GM12878 (cell line): ENCODE measurements around the gene SUPT3H. TPM values are rescaled to one million over a fixed set of nuclear protein-coding genes. Genes with fewer than 3 reads are reported as not detected.

Experiments
- ATAC-seq: fragments of 200-7000 bp; cut with Tn5 transposase; 3 replicates; pipeline ENCODE4 v1.9.1; 2020; ENCODE audit warnings: mild to moderate bottlenecking, moderate library complexity
- BruUV-seq: library from RNA; stranded (reverse); fragments of 400-500 nt; replicated peaks from 2 replicates; lab custom pipeline; 2021; lab: Mats Ljungman, UMichigan
- CTCF ChIA-PET: fragments of 300-600 bp; sonication (Branson Sonifier 250); formaldehyde crosslinking; extraction: SDS; loops from one replicate; lab custom pipeline; 2021; ENCODE audit warnings: inconsistent platforms; lab: Yijun Ruan, JAX
- POLR2A ChIA-PET: fragments of 350-600 bp; formaldehyde crosslinking; extraction: SDS; loops from one replicate; lab custom pipeline; 2021; ENCODE audit warnings: inconsistent platforms; lab: Charles Lee
- RAD21 ChIA-PET: fragments of 300-600 bp; sonication (Branson Sonifier 250); formaldehyde crosslinking; loops from one replicate; lab custom pipeline; 2023; ENCODE audit warnings: antibody characterized with exemption; ENCODE audit not compliant: unreplicated experiment; lab: Charles Lee
- SMC1A ChIA-PET: fragments of 300-600 bp; sonication (Branson Sonifier 250); formaldehyde crosslinking; loops from one replicate; lab custom pipeline; 2023; ENCODE audit not compliant: unreplicated experiment, uncharacterized antibody; lab: Charles Lee
- DNase-seq: peaks from one replicate; pipeline ENCODE4 v3.0.0-alpha.2; 2011; ENCODE audit warnings: low read depth, low spot score
- FAIRE-seq: peaks from 3 replicates; lab custom pipeline; 2011; peaks lifted over from hg19 to GRCh38; lab: Jason Lieb, UNC
- H2AFZ ChIP-seq: 2 replicates; pipeline ENCODE4 v1.6.0; 2011; ENCODE audit warnings: low read depth, low read length, control low read depth; ENCODE audit not compliant: control insufficient read depth
- H3K27ac ChIP-seq: 2 replicates; pipeline ENCODE4 v1.5.1; 2011; ENCODE audit warnings: control low read depth; ENCODE audit not compliant: control insufficient read depth, insufficient read depth
- H3K27me3 ChIP-seq, 2 experiments: replicated peaks in 1 of 2; 2 replicates each; pipeline versions ENCODE4 v1.6.0 to v1.6.1; 2011; ENCODE audit warnings: low read length in 1 of 2; ENCODE audit not compliant: control insufficient read depth in 2 of 2, insufficient read depth in 2 of 2
- H3K36me3 ChIP-seq, 2 experiments: 2 replicates each; pipeline ENCODE4 v1.5.1; 2011; ENCODE audit warnings: low read length in 1 of 2; ENCODE audit not compliant: control insufficient read depth in 2 of 2, insufficient read depth in 2 of 2
- H3K4me1 ChIP-seq: 2 replicates; pipeline ENCODE4 v1.6.1; 2011; ENCODE audit warnings: mild to moderate bottlenecking, low read length, moderate library complexity, mixed read lengths; ENCODE audit not compliant: control insufficient read depth, insufficient read depth
- H3K4me2 ChIP-seq: 2 replicates; pipeline ENCODE4 v1.6.0; 2011; ENCODE audit warnings: control low read depth; ENCODE audit not compliant: control insufficient read depth, insufficient read depth
- H3K4me3 ChIP-seq: fragments of 200-600 bp; sonication (generic); 2 replicates; pipeline ENCODE4 v1.5.1; 2016
- H3K79me2 ChIP-seq: 2 replicates; pipeline ENCODE4 v1.6.0; 2011; ENCODE audit warnings: low read length; ENCODE audit not compliant: control insufficient read depth, insufficient read depth
- H3K9ac ChIP-seq: 2 replicates; pipeline ENCODE4 v1.8.0; 2011; ENCODE audit warnings: low read length, control low read depth, mixed read lengths; ENCODE audit not compliant: control insufficient read depth, insufficient read depth
- H3K9me3 ChIP-seq: replicated peaks from 3 replicates; pipeline ENCODE4 v1.5.1; 2011; ENCODE audit warnings: mild to moderate bottlenecking, low read length; ENCODE audit not compliant: control insufficient read depth, insufficient read depth
- H4K20me1 ChIP-seq: 2 replicates; pipeline ENCODE4 v1.6.0; 2011; ENCODE audit not compliant: control insufficient read depth, insufficient read depth
- BACH1 ChIP-seq: fragments of 450-650 bp; IDR thresholded peaks from 2 replicates; pipeline ENCODE4 v1.6.1; 2017; ENCODE audit warnings: mild to moderate bottlenecking, borderline replicate concordance
- BMI1 ChIP-seq: fragments of 450-650 bp; IDR thresholded peaks from 2 replicates; pipeline ENCODE4 v1.6.1; 2016; ENCODE audit warnings: mild to moderate bottlenecking, moderate library complexity, borderline replicate concordance
- CHD2 ChIP-seq: IDR thresholded peaks from 2 replicates; pipeline ENCODE4 v1.6.1; 2011; ENCODE audit warnings: low read depth, low read length, improper control_type of control experiment, borderline replicate concordance
- DPF2 ChIP-seq: fragments of 450-650 bp; IDR thresholded peaks from 2 replicates; pipeline ENCODE4 v1.6.1; 2017; ENCODE audit warnings: mild to moderate bottlenecking
- E2F4 ChIP-seq: IDR thresholded peaks from 2 replicates; pipeline ENCODE4 v1.6.1; 2012; ENCODE audit warnings: low read depth, low read length, improper control_type of control experiment
- EZH2 ChIP-seq: IDR thresholded peaks from 2 replicates; pipeline ENCODE4 v1.6.1; 2012; ENCODE audit warnings: low read depth, mild to moderate bottlenecking, control low read depth, inconsistent platforms, low read length, borderline replicate concordance; ENCODE audit not compliant: control insufficient read depth
- GABPA ChIP-seq: IDR thresholded peaks from 2 replicates; pipeline ENCODE4 v1.6.1; 2014; ENCODE audit warnings: antibody characterized with exemption, low read depth, mild to moderate bottlenecking, inconsistent platforms
- IKZF1 ChIP-seq: fragments of 450-650 bp; conservative IDR thresholded peaks from 2 replicates; pipeline ENCODE4 v1.6.1; 2017; ENCODE audit warnings: antibody characterized with exemption, mild to moderate bottlenecking
- LARP7 ChIP-seq: fragments of 450-650 bp; IDR thresholded peaks from 2 replicates; pipeline ENCODE4 v1.6.1; 2017; ENCODE audit warnings: mild to moderate bottlenecking
- POLR2AphosphoS2 ChIP-seq: IDR thresholded peaks from 2 replicates; pipeline ENCODE4 v1.6.1; 2011; ENCODE audit warnings: low read depth, mild to moderate bottlenecking, low read length, improper control_type of control experiment, moderate library complexity
- SREBF1 ChIP-seq: IDR thresholded peaks from 2 replicates; pipeline ENCODE4 v1.6.1; 2012; ENCODE audit warnings: mild to moderate bottlenecking, low read length
- SREBF2 ChIP-seq: IDR thresholded peaks from 2 replicates; pipeline ENCODE4 v1.6.1; 2012; ENCODE audit warnings: mild to moderate bottlenecking, low read length
- SUZ12 ChIP-seq: fragments of 200-600 bp; sonication (generic); IDR thresholded peaks from one replicate; pipeline ENCODE4 v1.6.1; 2018; ENCODE audit warnings: antibody characterized with exemption, mild to moderate bottlenecking; ENCODE audit not compliant: unreplicated experiment
- ZNF217 ChIP-seq: fragments of 450-650 bp; IDR thresholded peaks from 2 replicates; pipeline ENCODE4 v1.6.1; 2017; ENCODE audit warnings: antibody characterized with exemption, mild to moderate bottlenecking
- WGBS: methylation state at CpG from one replicate; pipeline ENCODE4 v1.1.6; 2016; ENCODE audit warnings: low lambda C conversion rate; ENCODE audit not compliant: insufficient replicate concordance, insufficient coverage; ENCODE audit errors: missing lambda C conversion rate; 5-methylcytosine and 5-hydroxymethylcytosine counted together
- in situ Hi-C: fragments of 300-500 bp; cut with MboI; formaldehyde crosslinking; loops from 9 replicates; pipeline ENCODE4 v1.14.3; 2018; ENCODE audit warnings: mixed read lengths
- intact Hi-C: fragments of 100-400 bp; cut with micrococcal nuclease; formaldehyde crosslinking; loops from one replicate; pipeline ENCODE4 v1.14.2; 2022; ENCODE audit not compliant: unreplicated experiment
- polyA plus RNA-seq, 11 experiments: library from polyadenylated mRNA; depleted of rRNA in 4 of 11; unstranded in 6 of 11; stranded (reverse) in 5 of 11; fragments of >200 nt; fragmentation: Nextera tagmentation in 4 of 11; fragmentation: Illumina TruSeq in 1 of 11; extraction: Ambion mirVana in 4 of 11; extraction: Trizol in 1 of 11; gene quantifications; 1 replicate in 1 of 11; 2 replicates in 10 of 11; pipeline versions ENCODE4 v1.2.1 to v1.2.3, GENCODE V29; 2011 to 2016; ENCODE audit warnings: inconsistent platforms in 2 of 11, missing spikeins in 2 of 11, low read depth in 1 of 11
- total RNA-seq, 4 experiments: library from RNA; depleted of rRNA in 3 of 4; stranded (reverse); fragments of >200 nt in 3 of 4; fragmentation: Illumina TruSeq in 1 of 4; extraction: Trizol in 1 of 4; gene quantifications; 2 replicates each; pipeline versions ENCODE4 v1.2.1 to v1.2.3, GENCODE V29; 2013 to 2021

Gene SUPT3H
- total and polyA plus RNA-seq, 10 of the 15 experiments (the other 5 are each of a cell fraction or from before 2014, with no cell fraction given) = 0.51 to 3.7 (median 2.0) TPM

- BruUV-seq = no TSS peak
- CTCF ChIA-PET = no interaction called here
- no peak overlapping the region for H2AFZ ChIP-seq
- POLR2A ChIA-PET = no interaction called here
- H3K4me3 ChIP-seq = no peak overlapping the region
- intact Hi-C loops = loop anchor here (1.0 to 10.0 kb wide), 4 partner anchors 292 to 945 kb away; no protein-coding TSS in a partner anchor
- WGBS = 4% methylated on average over 14 of the region's 55 CpGs
- no peaks in the 10 kb centered on the region for H3K79me2 ChIP-seq
- no peaks in the 10 kb centered on the region for H4K20me1 ChIP-seq
- H3K9me3 ChIP-seq = no peaks in the 10 kb centered on the region
- RAD21 ChIA-PET = interaction anchor here (0.9 kb wide), 1 partner anchor 292 kb away, joined by 3 read pairs; no protein-coding TSS in a partner anchor
- peak; percentile 36 for ATAC-seq
- no peak overlapping the region for H3K27ac ChIP-seq
- H3K4me1 ChIP-seq = no peaks in the 10 kb centered on the region; the same call in 1 of the 2 replicates
- H3K4me2 ChIP-seq = peak overlapping the region; percentile 60
- no peak overlapping the region for H3K9ac ChIP-seq
- no peak for DNase-seq
- SMC1A ChIA-PET = interaction anchor here (1.5 kb wide), 1 partner anchor 292 kb away, joined by 4 read pairs; no protein-coding TSS in a partner anchor
- no peak for TF ChIP-seq ZNF217
- TF ChIP-seq EZH2 = no peak; the same call in 1 of the 2 replicates
- TF ChIP-seq SREBF2 = no peak
- no peak for TF ChIP-seq BMI1
- peak; percentile 100 for TF ChIP-seq SUZ12
- TF ChIP-seq CHD2 = no peak
- TF ChIP-seq IKZF1 = peak; percentile 26
- no peak for TF ChIP-seq GABPA
- TF ChIP-seq POLR2AphosphoS2 = no peak
- TF ChIP-seq E2F4 = no peak
- peak; percentile 51; the same call in 1 of the 2 replicates for TF ChIP-seq LARP7
- 0 out of 2 replicates have a peak, but pooled peaks have one; percentile 16 for TF ChIP-seq BACH1
- no peak for TF ChIP-seq DPF2
- no peak for TF ChIP-seq SREBF1
- FAIRE-seq = no peak
- in situ Hi-C loops = no loop called here
- peaks cover 20 to 38% of the 10 kb centered on the region in 2 experiments for H3K27me3 ChIP-seq
- H3K36me3 ChIP-seq = no peaks in the 10 kb centered on the region
Observed at GRCh38 chr6:45422503-45423110, 44.9 kb upstream of the SUPT3H start.
